Measurements from ENCODE around the gene BTBD7.
"Not testable (repeated sequence)": the region's sequence is repeated elsewhere in the genome, so short reads cannot be mapped to it uniquely, and the experiment has no call there.

BTBD7 gene

GRCh38 chr14:93234798-93235197 is 98.0 kb downstream of the BTBD7 start:
- no peak for DNase-seq

- DNase-seq = not testable (repeated sequence)
These were observed 99.8 kb downstream of the BTBD7 start for GRCh38 chr14:93233078-93233477.

GRCh38 chr14:93232159-93232558 is 100.7 kb downstream of the BTBD7 start:
- DNase-seq = no peak

- no peak for DNase-seq
These were observed 101.5 kb downstream of the BTBD7 start for GRCh38 chr14:93231129-93231979.

GRCh38 chr14:93230539-93230938 is 102.3 kb downstream of the BTBD7 start:
- no peak for DNase-seq

- no peak for DNase-seq
These were observed 104.3 kb downstream of the BTBD7 start for GRCh38 chr14:93228550-93228949.

GRCh38 chr14:93223565-93223964 is 109.3 kb downstream of the BTBD7 start:
- no peak for DNase-seq

GRCh38 chr14:93220509-93220908 is 112.3 kb downstream of the BTBD7 start:
- no peak for DNase-seq

GRCh38 chr14:93219103-93219726 is 113.6 kb downstream of the BTBD7 start:
- peak; percentile 42 for DNase-seq

- no peak for DNase-seq
These were observed 118.2 kb downstream of the BTBD7 start for GRCh38 chr14:93214598-93214997.

- no peak for DNase-seq
These were observed 120.4 kb downstream of the BTBD7 start for GRCh38 chr14:93212432-93212831.

- DNase-seq = peak; percentile 56
These were observed 125.1 kb downstream of the BTBD7 start for GRCh38 chr14:93207468-93208308.

GRCh38 chr14:93206793-93207467 is 125.9 kb downstream of the BTBD7 start, which contains the start of the genes GON7 and UBR7:
GON7 (minus strand) TSS chr14:93207065; CDS start chr14:93207037, 28 bp downstream.
UBR7 (plus strand) TSS chr14:93207256; CDS start chr14:93207292, 36 bp downstream.
- DNase-seq = peak; percentile 98

- no peak for DNase-seq
These were observed 131.6 kb downstream of the BTBD7 start for GRCh38 chr14:93201155-93201704.

GRCh38 chr14:93200553-93200952 is 132.3 kb downstream of the BTBD7 start:
- DNase-seq = no peak

- no peak for DNase-seq
These were observed 133.8 kb downstream of the BTBD7 start for GRCh38 chr14:93199031-93199430.

- DNase-seq = no peak
These were observed 137.4 kb downstream of the BTBD7 start for GRCh38 chr14:93195316-93195999.

Measured in NCI-H524 treated with DMSO at 0.1 percent for 48 hours (cell line).